HG03025 (cell line): ENCODE data around the gene SRGAP1.
"Not testable (repeated sequence)": the region's sequence is repeated elsewhere in the genome, so short reads cannot be mapped to it uniquely, and the experiment has no call there.

ENCODE experiments used
- ATAC-seq: cut with Tn5 transposase; IDR thresholded peaks from one replicate; pipeline ENCODE4 v1.9.1; 2021; ENCODE audit warnings: mild to moderate bottlenecking, moderate library complexity; ENCODE audit not compliant: unreplicated experiment, low FRiP score

SRGAP1 gene

GRCh38 chr12:64097366-64098105, 253.0 kb downstream of the SRGAP1 start:
- no peak for ATAC-seq

GRCh38 chr12:64098709-64099354, 254.3 kb downstream of the SRGAP1 start:
- no peak for ATAC-seq

- ATAC-seq: no peak
Measured at GRCh38 chr12:64099397-64099796, 254.9 kb downstream of the SRGAP1 start.

- no peak for ATAC-seq
Measured at GRCh38 chr12:64102339-64102738, 257.8 kb downstream of the SRGAP1 start.

GRCh38 chr12:64103825-64104740, 259.6 kb downstream of the SRGAP1 start:
- no peak for ATAC-seq

GRCh38 chr12:64105026-64105425, 260.5 kb downstream of the SRGAP1 start:
- no peak for ATAC-seq

GRCh38 chr12:64107776-64108175, 263.3 kb downstream of the SRGAP1 start:
- no peak for ATAC-seq

- no peak for ATAC-seq
Measured at GRCh38 chr12:64109706-64110105, 265.2 kb downstream of the SRGAP1 start.

- no peak for ATAC-seq
Measured at GRCh38 chr12:64110864-64111263, 266.4 kb downstream of the SRGAP1 start.

- no peak for ATAC-seq
Measured at GRCh38 chr12:64116969-64117368, 272.5 kb downstream of the SRGAP1 start.

- no peak for ATAC-seq
Measured at GRCh38 chr12:64120568-64120967, 276.1 kb downstream of the SRGAP1 start.

- ATAC-seq: not testable (repeated sequence)
Measured at GRCh38 chr12:64121086-64121485, 276.6 kb downstream of the SRGAP1 start.

- ATAC-seq: no peak
Measured at GRCh38 chr12:64122154-64122553, 277.7 kb downstream of the SRGAP1 start.

GRCh38 chr12:64122995-64123394, 278.5 kb downstream of the SRGAP1 start:
- no peak for ATAC-seq

GRCh38 chr12:64123448-64123847, 278.9 kb downstream of the SRGAP1 start:
- no peak for ATAC-seq

- no peak for ATAC-seq
Measured at GRCh38 chr12:64124511-64125197, 280.2 kb downstream of the SRGAP1 start.

- no peak for ATAC-seq
Measured at GRCh38 chr12:64125913-64126312, 281.4 kb downstream of the SRGAP1 start.

- no peak for ATAC-seq
Measured at GRCh38 chr12:64127811-64128210, 283.3 kb downstream of the SRGAP1 start.

- no peak for ATAC-seq
Measured at GRCh38 chr12:64128366-64128765, 283.9 kb downstream of the SRGAP1 start.

GRCh38 chr12:64130476-64130875, 286.0 kb downstream of the SRGAP1 start:
- ATAC-seq: not testable (repeated sequence)
